ENCODE results near the gene MOK.

The MOK gene

DNA sequence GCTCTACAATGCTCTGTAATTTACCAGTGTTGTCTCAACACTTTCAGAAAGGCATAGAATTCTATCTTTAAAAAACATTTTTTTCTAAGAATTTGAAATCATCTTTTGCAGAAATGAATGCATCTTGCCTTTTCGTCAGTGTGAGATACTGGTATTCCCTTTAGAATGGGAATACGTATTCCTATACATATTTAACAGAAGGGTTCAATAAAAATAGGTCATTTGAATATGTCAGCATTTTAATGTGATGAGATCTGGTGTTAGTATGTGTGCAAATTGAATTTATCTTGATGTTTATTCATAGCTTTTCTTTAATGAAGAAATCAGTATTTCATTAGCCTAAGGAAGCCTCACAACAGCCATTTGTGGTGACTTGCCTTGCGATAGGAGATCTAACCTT, 121.1 kb downstream of the MOK start:
- no peak for DNase-seq (ENCODE audit: extremely low read depth in 1 of 2, low read depth in 1 of 2)

DNA sequence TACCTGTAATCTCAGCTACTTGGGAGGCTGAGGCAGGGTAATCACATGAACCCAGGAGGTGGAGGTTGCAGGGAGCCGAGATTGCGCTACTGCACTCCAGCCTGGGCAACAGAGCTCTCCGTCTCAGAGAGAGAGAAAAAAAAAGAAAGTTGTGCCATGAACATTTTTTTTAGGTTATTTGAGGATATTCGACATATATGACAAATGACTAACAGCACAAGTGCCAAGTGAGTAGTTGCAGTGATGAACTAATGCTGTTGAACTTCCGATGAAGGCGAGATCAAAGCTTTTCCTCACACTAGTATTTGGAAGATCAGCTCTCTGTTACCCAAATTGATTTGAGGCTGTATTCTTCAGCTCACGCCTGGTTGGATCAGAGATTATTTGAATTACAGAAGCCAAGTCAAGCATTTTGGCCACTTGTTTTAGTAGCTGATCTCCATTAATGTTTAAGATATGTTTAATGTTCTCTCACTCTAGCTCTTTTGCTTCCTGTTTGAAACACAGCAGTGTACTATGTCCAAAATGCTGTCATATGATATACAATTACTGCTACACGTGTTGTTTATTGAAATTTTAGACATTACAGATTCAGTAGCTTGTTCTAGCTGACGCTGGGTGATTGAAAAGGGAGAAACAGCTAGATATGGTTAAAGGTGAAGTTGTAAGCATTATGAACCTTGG, 121.9 kb downstream of the MOK start:
- no peak for DNase-seq (ENCODE audit: extremely low read depth in 1 of 2, low read depth in 1 of 2)

DNA sequence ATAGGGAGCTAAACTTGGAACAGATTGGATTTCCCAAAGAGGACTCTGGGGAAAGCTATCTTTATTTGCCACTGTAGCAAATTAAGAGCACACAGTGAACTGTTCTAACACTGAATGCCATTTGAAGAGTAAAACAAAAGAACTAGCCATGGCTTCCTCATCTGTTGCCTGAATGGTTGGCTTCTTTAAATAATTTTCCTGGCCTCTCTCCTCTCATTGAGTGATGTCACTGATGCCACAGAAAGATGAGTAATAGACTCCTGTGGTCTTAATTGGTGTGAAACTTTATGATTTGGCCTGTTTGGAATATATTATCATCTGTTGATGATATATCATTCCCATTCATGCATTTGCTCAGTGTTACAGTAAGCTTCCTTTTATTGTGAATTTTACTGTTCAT, 122.8 kb downstream of the MOK start:
- DNase-seq (ENCODE audit: extremely low read depth in 1 of 2, low read depth in 1 of 2), result no peak

DNA sequence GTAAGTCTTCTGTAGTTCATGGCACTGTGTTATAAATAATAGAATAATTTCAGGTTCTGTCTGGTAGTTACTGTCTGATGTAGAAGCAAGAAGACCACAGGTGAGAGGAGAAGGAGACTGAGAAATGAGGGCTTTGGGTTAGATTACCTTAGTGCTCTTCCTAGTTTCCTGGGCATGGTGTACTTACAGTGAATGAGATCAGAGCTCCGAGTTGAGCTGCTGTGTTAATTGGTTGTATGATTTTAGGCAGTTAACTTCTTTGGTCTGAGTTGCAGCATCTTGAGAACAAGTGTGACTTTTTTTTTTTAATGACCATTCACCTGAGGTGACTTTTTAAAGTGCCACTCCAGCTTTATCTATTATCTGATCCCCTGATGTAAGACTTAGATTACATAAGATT, 123.8 kb downstream of the MOK start:
- no peak for DNase-seq (ENCODE audit: extremely low read depth in 1 of 2, low read depth in 1 of 2)

DNA sequence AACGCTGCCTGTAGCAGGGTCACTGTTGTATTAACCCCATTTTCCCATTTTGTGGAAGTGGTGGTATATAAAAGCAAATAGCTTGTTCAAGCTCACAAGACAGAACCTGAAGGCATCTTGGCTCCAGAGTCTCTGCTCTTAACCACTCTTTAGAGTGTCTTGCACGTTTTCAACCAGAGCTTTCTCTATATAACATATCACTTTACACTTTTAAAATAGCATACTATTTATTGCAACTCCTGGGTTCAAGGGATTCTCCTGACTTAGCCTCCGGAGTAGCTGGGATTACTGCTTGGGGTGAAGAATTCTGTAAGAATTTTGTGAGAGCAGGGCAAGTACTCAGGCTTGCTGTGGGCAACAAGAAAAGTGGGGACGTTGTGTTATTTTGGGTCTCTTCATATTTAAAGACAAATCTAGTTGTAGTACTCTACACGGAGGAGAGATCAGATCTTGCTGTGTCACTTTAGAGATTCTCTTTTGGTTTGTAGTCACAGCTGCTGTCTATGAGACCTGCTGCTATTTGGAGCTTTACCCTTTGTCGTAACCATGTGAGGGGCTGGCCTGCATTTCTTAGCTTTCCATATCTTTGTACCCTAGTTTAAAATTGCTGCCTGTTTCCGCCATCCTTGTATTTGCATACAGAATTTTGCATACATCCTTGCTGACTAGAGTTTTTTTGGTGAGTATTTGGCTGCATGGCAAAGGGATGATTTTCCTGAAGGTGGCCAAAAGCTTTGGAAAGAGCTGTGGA, 124.5 kb downstream of the MOK start:
- no peak for DNase-seq (ENCODE audit: extremely low read depth in 1 of 2, low read depth in 1 of 2)

Data from activated CD8-positive, alpha-beta memory T cell treated with anti-CD3 and anti-CD28 coated beads for 1 hour (primary cell).